Endometrial microvascular endothelial cells (primary cell): ENCODE results near the gene KLHL29. TPM values are rescaled to one million over a fixed set of nuclear protein-coding genes. Genes with fewer than 3 reads are reported as not detected.

ENCODE experiments used
- in situ Hi-C: cut with HindIII; loops from 2 replicates; pipeline ENCODE4 v1.10.0; 2017; ENCODE audit warnings: low sequenced_read_pairs, low pct_unique_long_range_greater_than_20kb; ENCODE audit errors: inconsistent ontology term
- total RNA-seq: library from RNA; depleted of rRNA; stranded (reverse); fragments of >200 nt; gene quantifications from one replicate; pipeline ENCODE4 v1.2.3, GENCODE V29; 2015; ENCODE audit errors: inconsistent ontology term

Gene KLHL29
- total RNA-seq, 1 donor from 2014 or later = 4.0 TPM

DNA sequence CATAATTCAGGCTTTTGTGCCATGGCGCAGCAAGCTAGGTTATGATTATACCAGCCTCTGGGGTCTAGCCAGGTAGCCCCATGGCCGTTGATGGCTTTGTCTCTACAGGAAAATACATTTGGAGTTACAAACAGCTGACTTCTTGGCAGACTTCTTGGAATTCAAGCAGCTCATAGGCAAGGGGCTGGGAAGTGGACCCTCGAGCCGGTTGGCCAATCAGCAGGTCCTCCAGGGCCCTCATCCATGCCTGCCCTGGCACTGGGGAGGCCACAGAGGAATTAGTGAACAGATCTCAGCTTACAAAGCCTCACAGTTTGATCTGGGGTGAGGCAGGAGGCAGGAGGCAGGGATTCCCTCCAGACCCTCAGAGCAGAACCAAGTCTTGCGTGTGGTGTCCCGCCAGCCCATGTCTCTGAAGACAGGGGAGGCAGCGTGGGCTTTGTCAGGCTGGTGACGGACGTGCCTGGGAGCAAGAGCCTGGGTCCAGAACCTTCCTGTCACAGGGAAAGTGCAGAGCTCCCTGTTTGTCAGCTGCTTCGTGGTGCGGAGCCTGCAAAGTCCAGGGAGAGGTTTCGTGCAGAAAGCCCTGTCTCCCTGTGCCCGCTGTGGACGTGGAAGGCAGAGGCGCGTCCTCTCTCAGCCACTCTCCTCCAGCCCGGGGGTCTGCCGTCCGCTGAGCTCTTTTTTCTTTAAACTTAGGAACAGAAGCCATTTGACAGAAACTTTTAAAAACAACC lies 131.7 kb downstream of the KLHL29 start:
- in situ Hi-C loops = no loop called here

DNA sequence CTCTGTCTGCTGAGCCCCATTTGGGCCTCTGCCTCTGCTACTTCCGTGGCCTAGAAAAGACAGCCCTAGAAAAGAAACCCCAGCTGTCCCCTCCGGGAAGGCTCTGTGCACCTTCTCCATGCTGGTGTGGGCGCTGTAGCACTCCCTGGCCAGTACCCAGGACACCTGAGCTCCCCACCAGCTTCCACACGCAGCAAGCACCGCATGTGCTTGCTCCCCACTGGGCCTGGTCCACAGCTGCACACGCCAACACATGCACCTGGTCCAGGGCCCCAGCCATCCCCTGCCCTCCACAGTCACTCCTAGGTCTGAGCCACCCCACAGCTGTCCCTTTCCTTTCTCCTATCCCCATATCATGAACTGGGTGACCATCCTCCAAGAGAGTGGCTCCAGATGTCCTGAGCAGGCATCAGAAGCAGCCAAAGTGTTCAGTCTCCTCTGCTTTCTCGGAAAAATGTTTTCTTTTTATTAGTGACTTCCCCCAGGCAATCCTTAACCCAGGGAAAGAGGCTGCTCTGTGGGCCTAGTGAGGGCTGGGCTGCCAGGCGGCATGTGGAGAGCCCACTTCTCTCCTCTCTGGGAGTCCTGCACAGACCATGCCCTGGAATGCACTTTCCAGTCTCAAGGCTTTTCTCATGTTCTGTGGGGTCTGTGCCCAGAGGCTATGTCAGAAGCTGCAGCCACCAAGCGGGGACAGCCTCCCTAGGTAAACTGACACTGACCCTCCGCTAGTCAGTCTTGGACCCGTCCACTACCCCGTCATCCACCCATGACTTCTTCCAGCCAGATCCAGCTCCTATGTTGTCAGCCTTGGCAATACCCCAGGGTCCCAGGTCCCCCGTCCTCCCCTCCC lies 133.7 kb downstream of the KLHL29 start:
- in situ Hi-C loops = no loop called here

DNA sequence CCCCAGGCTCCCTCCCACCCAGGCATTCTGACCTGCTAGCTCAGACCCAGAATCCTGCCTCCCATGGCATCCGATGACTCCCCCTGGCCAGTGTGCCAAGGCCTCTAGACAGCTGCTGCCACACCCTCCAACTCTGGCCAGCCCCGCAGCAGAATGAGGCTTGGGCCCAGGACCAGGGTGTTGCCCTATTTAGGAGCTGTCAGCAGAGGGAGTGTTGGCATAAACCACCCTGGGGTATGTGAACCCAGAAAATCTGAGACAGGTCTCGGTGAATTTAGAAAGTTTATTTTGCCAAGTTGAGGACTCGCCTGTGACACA lies 134.3 kb downstream of the KLHL29 start:
- in situ Hi-C loops = no loop called here

DNA sequence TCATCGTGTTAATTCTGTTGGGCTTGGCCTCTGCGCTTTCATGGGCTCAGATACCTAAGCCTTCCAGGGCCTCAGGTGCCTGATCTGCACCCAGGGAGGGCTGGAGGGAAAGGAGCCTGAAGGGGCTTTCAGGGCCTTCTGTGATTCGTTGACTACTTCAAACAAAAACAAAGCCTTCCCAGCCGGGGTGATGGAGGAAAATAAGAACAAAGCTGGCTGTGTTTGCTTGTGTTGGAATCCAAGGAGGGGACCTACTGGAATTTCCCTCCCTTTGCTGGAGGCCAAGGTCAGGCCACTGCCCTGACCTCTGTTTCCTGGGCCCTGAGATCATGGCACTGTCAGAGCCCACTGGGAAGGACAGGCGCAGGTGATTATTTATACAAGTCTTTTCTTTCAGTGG lies 135.3 kb downstream of the KLHL29 start:
- in situ Hi-C loops = no loop called here

DNA sequence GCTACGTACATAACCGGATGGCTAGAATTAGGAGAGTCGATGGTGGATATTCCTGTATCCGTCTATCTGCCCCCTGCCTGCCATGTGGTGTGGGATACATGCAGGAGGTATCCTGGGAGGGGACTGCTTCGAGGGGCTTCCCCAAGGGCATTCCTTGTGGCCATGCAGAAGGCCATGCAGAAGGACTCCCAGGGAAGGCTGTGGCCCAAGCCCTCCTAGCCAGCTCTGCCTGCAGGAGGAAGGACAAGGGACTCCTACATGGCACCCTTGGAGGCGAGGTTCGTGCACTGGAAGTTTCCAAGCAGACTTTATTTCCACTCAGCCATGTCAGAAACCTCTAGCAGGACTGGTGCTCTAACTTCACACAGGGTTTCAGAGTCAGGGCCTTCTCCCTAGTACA lies 136.1 kb downstream of the KLHL29 start:
- in situ Hi-C loops = no loop called here

DNA sequence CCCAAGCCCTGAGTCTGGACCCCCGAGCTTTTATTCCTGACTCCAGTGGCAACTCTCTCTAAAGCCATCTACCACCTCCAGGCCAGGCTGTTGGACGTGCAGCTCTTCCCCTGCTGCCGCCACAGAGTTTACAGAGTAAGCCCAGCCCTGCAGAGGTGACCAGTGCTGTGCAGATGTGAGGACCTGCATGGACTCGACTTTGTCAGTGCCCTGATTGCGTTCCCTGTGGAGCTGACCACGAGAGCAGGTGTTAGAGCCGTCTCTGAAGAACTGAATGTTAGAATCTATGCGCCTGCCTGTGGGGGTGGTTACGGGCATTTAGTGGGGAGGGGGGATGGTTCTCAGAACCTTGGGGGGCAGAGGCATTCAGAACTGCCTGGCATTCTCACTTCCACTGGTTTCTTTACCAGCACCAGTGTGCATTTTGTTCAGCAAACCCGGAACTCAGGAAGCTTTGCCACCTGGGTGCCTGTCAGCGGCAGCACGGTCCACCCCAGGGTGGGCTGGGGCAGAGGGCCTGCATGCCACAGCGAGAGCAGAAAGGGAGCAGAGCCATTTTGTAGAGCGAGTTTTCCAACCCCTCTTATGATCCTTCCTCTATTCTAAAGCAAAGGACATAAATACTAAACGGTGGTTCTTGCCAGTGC lies 137.9 kb downstream of the KLHL29 start:
- in situ Hi-C loops = no loop called here

DNA sequence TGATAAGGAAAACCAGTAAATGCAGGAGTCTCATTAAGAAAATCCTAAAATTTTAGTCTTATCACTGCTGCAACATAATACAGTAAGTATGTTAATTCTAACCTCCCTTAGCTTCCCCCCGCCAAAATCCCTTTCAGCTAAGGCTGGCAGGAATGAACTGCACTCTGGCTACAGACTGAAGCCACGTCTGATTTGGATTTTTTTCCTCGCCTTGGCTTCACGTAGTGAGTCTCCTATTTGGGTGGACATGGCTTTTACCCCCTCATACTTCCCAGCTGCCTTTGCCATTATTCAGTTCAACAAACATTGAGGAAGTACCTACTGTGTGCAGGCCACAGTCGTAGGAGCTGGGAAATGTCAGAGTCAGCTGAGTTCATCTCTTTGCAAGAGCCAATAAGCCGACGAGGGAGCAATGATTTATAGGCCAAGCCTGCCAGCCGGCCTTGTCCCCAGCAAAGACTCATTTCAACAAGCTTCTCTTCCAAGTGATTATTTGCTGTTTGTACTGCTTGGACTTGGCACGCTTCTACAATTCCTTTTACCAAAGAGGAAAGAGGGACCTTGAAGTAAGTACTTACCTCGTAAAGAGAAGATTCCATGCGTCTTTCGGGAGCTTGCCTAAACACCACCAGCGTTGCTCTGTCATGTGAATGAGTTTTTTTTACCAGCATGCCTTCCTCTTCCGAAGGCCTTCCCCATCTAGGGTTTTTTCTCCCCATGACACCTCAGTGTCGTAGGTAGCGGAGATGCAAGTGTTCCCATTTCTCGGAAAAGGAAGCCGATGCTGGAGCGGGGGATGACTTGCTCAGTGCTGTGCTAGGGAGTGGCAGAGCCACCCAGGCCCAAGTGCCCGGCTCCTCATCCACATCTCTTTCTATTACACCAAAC lies 138.6 kb downstream of the KLHL29 start:
- in situ Hi-C loops = no loop called here

DNA sequence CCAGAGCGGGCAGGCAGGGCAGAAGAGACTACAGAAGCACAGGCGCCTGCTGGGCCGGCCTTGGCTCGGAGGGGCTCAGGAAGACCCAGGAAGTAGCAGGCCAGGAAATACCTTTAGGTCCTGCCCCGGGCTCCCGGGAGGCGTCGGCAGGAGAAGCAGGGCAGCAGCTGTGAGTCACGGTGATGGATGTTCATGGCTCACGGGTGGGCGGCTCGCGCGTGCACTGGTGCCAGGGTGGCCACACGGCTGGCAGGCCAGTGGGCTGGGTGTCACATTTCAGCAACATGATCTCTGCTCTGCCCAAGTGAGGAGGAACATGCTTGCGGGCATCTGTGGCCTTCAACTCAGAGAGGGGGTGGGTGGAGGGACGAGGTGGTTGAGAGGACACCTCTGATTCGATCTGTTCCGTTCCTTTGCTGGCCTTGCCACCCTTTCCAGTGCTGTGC lies 139.3 kb downstream of the KLHL29 start:
- in situ Hi-C loops = no loop called here

DNA sequence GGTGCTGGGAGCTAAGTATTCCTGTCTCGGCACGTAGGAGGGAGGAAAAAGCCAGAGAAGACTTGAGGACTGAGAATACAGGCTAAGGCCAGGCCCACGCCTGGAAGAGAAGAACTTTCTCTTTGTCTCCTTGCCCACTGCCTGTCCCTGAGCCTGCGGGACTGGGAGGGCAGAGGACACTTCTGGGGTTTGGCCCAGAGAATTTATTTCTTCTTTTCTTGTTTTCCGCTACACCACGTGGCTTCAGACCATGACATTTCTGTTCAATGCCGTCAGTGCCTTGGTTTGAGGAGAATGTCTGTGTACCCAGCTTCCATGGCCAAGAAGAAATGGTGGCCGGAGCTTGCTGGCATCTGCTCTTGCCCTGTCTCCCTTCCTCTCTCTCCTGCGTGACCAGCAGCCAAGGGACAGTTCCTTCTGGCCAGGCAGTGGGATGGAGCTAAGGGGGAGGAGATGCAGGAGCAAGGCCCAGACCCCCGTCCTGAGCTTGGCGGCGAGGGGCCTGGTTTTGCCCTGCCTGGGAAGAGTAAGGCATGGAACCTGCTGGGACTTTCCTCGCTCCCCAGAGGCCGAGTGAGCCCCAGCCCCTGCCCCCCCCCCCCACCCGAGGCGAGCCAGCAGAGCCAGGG lies 140.3 kb downstream of the KLHL29 start:
- in situ Hi-C loops = no loop called here

DNA sequence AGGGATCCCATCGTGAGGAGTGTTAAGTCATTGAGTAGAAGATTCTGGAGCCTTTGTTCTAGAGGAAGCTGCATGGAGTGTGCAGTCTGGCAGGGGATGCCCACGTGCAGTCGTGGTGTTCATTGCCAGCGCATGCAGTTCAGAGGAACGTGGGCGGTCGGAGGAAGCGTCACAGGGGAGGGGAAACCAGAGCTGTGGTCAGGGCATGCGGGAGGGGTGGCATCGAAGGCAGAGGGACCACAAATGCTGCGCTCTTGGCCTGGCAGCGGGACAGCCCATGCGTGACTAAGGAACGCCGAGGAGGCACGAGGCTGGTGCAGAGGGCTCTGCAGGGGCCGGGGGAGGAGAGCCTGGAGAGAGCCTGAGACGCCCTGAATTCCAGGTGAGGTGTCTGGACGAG lies 141.1 kb downstream of the KLHL29 start:
- in situ Hi-C loops = no loop called here

DNA sequence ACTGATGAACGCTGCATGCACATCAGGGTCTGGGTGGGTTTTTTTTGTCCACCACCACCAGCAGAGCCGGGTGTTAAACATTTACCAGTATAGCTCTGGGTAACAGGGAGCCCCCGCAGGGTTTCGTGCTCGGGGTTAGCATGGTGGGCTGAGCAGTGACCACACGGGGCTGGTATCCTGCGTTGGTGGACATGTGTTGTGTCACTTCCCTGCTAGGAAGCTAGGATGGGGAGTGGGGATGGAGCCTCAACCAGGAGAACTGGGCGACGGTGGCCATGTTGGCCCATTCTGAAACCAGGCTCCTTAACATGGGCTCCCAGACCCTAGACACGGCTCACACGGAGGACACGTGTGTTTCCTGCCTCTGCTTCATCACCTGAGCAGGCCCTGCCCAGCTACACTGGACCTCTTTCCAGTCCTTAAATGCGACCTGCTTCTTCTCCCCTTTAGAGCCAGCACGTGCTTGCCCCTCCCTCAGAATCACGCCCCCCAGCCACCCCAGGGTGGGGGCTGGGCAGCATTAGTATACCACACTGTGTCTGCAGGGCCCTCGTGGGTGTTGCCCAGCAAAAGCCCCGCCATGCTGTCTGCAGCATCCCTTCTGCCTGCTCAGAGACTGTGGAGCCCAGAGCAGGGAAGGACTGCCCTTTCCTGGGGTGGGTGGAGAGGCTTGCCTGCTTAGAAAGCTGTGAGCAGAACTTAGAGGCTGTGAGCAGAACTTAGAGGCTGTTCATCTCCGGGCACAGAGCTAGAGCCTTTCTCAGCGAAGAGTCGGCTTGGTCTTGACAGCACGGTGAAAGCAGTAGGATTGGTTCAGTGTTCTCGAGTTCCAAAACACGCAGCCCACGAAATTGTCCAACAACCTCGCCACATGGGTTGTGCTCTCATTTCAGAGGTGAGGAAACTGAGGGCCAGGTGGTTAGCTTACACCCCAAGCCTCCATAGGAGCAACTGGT lies 142.1 kb downstream of the KLHL29 start:
- in situ Hi-C loops = no loop called here

DNA sequence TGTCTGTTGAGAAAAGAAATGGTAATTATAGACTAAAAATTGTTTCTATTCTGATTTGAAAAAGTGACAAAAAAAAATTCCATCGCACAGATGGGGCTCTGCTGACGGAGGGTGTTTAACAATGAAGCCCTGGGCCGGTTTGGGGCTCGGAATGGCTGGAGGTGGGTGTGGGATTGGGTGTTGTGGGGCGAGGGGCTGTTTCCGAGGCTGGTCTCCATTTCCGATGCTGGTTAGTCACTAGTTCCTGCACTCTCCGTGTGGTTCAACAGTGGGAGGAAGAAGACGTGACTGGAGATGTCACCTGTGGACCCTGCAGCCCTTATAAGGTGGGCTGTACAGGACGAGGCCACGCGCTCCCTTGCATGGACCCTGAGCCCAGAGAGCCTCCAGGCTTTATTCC lies 143.2 kb downstream of the KLHL29 start:
- in situ Hi-C loops = no loop called here

DNA sequence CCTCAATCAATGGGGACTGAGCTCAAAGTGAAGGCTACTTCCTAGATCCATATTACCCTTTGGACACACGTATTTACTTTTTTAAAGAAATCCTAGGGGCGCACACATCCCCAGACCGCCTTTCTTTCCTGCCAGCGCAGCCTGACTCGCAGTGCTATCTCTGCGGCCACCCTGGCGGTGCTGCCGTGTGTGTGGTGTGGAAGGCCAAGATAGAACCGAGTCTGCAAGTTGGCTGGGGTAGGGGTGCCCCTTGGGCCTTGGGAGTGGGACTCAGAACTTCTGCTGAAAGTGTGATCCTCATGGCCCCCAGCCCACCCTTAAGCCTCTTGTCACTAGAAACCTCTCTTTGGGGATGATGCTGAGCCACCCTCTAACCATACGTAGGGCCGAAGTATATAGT lies 143.7 kb downstream of the KLHL29 start:
- in situ Hi-C loops = no loop called here

DNA sequence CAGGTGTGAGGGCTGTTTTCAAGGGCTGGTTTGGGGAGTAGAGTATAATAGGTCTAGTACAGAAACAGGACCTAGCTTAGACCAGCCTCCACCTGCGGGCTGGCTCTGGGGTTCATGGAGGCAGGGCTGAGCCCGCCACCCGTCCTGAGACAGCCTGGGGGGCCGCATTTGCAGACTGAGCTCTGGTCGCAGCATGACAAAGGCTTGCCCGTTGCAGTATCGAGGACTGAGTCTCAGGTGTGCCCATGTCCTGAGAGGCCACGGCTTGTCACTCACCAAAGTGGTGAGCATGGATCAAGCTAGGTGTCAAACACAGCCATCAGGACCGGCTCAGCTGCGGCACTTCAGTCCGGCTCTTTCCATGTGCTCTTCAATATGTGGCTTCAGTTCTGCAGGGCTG lies 144.7 kb downstream of the KLHL29 start:
- in situ Hi-C loops = no loop called here

DNA sequence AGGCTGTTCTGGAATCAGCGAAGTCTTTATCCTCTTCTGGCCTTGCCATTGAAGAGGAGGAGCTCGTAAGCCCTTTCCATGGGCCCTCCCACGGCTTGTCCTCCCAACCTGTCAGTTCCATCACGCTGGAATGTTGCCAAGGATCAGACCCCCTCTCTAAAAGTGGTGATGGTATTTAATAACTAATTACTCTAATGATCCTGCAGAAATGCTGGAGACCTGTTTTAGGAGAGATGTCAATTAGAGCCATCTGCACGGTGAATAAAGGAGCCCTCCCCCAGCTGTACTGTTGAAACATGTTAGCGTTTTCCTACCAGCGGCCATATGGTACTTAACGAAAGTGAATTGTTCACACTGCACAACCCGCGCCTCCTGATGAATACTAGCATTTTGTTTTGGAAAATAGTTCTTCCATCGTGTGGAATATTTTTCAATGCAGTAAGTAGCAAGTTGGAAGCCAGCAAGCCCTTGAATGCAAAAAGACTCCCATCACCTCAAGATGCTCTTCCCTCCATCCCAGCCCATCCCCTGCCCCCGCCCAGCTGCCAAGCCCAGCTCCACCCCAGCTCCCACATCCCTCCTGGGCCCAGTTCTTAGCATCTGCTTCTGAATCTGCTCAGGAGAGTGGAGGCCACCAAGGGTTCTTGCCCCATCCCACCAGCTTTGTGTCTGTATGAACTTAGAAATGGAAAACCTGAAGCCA lies 145.4 kb downstream of the KLHL29 start:
- in situ Hi-C loops = no loop called here

DNA sequence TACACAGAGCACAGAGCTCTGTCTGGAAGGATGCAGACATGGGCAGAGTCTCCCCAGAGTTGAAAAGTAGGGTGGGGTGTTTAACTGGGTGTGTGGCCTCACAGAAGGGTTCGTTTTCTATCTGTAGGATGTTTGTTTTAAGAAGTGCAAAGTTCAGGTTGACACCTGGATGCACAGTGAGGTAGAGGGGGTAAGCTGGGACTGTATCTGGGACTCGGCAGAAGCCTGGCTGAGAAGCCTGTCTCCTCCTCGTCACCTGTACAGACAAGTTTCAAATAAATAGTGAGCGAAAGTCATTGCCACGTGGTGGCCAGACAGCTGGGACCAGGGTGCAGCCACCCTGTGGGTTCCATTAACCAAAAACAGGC lies 145.9 kb downstream of the KLHL29 start:
- in situ Hi-C loops = no loop called here

DNA sequence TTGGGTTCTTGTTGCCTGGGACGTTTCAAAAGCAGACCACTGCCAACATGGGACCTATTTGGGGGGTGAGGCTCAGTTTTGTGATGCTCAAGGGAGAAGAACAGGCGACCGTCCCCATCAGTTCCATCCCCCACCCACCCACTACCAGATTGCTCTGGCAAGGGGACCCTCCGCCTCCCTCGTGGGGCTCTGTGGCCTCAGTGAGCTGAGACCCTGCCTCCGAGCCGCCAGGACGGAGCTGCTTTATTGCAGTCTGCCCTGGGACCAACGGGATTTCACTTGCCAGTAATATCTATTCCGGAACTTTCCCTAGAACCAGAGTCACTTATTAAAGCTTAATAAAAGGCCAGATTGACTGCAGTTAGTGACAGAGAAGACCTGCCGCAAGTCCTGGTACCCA lies 146.3 kb downstream of the KLHL29 start:
- in situ Hi-C loops = no loop called here
